Transverse colon (tissue), 4 donors: ENCODE results near the gene ZYG11A. TPM values are rescaled to one million over a fixed set of nuclear protein-coding genes. Genes with fewer than 3 reads are reported as not detected.
"Not testable (repeated sequence)": the region's sequence is repeated elsewhere in the genome, so short reads cannot be mapped to it uniquely, and the experiment has no call there.

ENCODE experiments used
- DNase-seq: peaks from one replicate; pipeline ENCODE4 v3.0.0-alpha.2; 2019
- H3K27ac ChIP-seq, 4 donors: fragments of 200-600 bp; sonication (generic); 2 replicates each; pipeline ENCODE4 v1.5.1; 2016 to 2018; ENCODE audit warnings: inconsistent platforms in 4 of 4
- H3K27me3 ChIP-seq: fragments of 200-600 bp; sonication (generic); 2 replicates; pipeline ENCODE4 v1.5.1; 2017; ENCODE audit warnings: inconsistent platforms
- H3K36me3 ChIP-seq, 4 donors: fragments of 200-600 bp; sonication (generic); 2 replicates each; pipeline ENCODE4 v1.5.1; 2017 to 2019; ENCODE audit warnings: inconsistent platforms in 4 of 4
- H3K4me1 ChIP-seq, 4 donors: fragments of 200-600 bp; sonication (generic); 2 replicates each; pipeline ENCODE4 v1.5.1; 2017 to 2020; ENCODE audit warnings: inconsistent platforms in 4 of 4
- H3K4me3 ChIP-seq, 4 donors: fragments of 200-600 bp; sonication (generic); 1 replicate in 1 of 4; 2 replicates in 3 of 4; pipeline versions ENCODE4 v1.5.1 to v1.6.1; 2017 to 2019; ENCODE audit warnings: inconsistent platforms in 4 of 4
- H3K9me3 ChIP-seq, 2 donors: fragments of 200-600 bp; sonication (generic); 2 replicates each; pipeline ENCODE4 v1.5.1; 2017 to 2019; ENCODE audit warnings: inconsistent platforms in 2 of 2
- EP300 ChIP-seq: sonication (generic); formaldehyde crosslinking; IDR thresholded peaks from one replicate; pipeline ENCODE4 v1.6.1; 2017; ENCODE audit warnings: antibody characterized with exemption, low read depth
- POLR2A ChIP-seq: fragments of 450-650 bp; IDR thresholded peaks from one replicate; pipeline ENCODE4 v1.6.1; 2016; ENCODE audit warnings: antibody characterized with exemption, mild to moderate bottlenecking, moderate library complexity
- POLR2AphosphoS5 ChIP-seq, 3 donors: sonication (generic); formaldehyde crosslinking; IDR thresholded peaks; one replicate each; pipeline ENCODE4 v1.6.1; 2016; ENCODE audit warnings: antibody characterized with exemption in 3 of 3
- WGBS, 2 donors: methylation state at CpG; one replicate each; pipeline ENCODE4 v1.1.5; 2018; ENCODE audit warnings: low coverage in 1 of 2; 5-methylcytosine and 5-hydroxymethylcytosine counted together
- in situ Hi-C, 4 donors: fragments of 200-750 bp; cut with MboI; loops; one replicate each; pipeline versions ENCODE4 v1.15.0 to v1.15.1; 2017; ENCODE audit warnings: low sequenced_read_pairs in 3 of 4, low pct_ligation_motif_present in 1 of 4, low pct_unique_long_range_greater_than_20kb in 1 of 4
- intact Hi-C: fragments of 100-400 bp; cut with DNase I; formaldehyde crosslinking; loops from one replicate; pipeline ENCODE4 v1.15.1; 2023; ENCODE audit warnings: low total_unique reads
- total RNA-seq, 4 donors: library from RNA; depleted of rRNA; stranded (reverse); fragments of >200 nt; gene quantifications; one replicate each; pipeline ENCODE4 v1.1.0, GENCODE V29; 2016
- TF ChIP-seq, protein P1 (sequence below), 5 experiments: fragments of 200-600 bp in 3 of 5; fragments of 450-650 bp in 2 of 5; sonication (generic) in 3 of 5; IDR thresholded peaks; 1 replicate in 2 of 5; 2 replicates in 3 of 5; pipeline ENCODE4 v1.5.1; 2016 to 2017; ENCODE audit warnings: antibody characterized with exemption in 5 of 5, inconsistent platforms in 3 of 5, mild to moderate bottlenecking in 2 of 5, moderate library complexity in 1 of 5

The ZYG11A gene
- total RNA-seq, 4 donors from 2014 or later, result 0.32 TPM; not detected in 3

GRCh38 chr1:52857443-52857842, 14.9 kb downstream of the ZYG11A start:
- no peak overlapping the region for H3K27ac ChIP-seq
- TF ChIP-seq POLR2AphosphoS5 (IDR thresholded peaks at IDR 0.05), result no peak
- TF ChIP-seq, protein P1, sequence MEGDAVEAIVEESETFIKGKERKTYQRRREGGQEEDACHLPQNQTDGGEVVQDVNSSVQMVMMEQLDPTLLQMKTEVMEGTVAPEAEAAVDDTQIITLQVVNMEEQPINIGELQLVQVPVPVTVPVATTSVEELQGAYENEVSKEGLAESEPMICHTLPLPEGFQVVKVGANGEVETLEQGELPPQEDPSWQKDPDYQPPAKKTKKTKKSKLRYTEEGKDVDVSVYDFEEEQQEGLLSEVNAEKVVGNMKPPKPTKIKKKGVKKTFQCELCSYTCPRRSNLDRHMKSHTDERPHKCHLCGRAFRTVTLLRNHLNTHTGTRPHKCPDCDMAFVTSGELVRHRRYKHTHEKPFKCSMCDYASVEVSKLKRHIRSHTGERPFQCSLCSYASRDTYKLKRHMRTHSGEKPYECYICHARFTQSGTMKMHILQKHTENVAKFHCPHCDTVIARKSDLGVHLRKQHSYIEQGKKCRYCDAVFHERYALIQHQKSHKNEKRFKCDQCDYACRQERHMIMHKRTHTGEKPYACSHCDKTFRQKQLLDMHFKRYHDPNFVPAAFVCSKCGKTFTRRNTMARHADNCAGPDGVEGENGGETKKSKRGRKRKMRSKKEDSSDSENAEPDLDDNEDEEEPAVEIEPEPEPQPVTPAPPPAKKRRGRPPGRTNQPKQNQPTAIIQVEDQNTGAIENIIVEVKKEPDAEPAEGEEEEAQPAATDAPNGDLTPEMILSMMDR (IDR thresholded peaks at IDR 0.05), result no peak
- no peak for TF ChIP-seq POLR2A
- no peak for TF ChIP-seq EP300
- H3K36me3 ChIP-seq, result no peaks in the 10 kb centered on the region
- in situ Hi-C loops (no loop called here), intact Hi-C loops (no loop called here)
- H3K4me3 ChIP-seq, result no peak overlapping the region
- H3K9me3 ChIP-seq, result no peaks in the 10 kb centered on the region
- H3K27me3 ChIP-seq, result no peaks in the 10 kb centered on the region
- 57 to 75% methylated on average over 4 of the region's 4 CpGs for WGBS, 2 donors
- H3K4me1 ChIP-seq, result no peaks in the 10 kb centered on the region
- no peak for DNase-seq

DNA sequence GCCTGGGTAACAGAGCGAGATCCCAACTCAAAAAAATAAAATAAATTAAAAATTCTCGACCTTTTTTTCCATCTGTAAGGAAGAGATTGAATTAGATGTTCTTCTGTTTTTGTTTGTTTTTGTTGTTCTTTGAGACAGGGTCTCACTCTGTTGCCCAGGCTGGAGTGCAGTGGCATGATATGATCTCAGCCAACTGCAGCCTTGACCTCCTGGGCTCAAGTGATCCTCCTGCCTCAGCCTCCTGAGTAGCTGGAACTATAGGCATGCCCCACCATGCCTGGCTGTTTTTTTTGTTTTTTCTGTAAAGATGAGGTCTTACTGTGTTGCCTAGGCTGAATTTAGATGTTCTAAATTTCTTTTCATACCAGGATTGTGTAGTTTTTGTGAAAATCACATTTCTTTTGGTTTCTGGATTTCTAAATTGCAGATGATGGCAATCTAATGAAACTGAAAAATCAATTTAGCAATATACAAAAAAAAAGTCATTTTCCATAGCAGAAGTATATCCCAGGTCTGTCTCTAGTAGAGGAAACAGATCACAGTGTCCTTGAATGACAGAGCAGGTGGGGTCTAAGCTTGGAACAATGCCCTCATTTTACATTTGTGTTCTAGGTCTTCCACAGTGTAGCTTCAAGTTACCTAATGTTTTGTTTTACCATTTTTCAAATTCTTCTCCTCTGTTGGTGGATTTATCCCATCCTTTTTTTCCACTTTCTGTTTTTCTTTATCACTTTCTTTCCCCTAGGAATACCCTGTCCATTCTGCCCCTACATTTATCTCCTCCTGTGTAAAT, 20.3 kb downstream of the ZYG11A start:
- 70 to 88% methylated on average over 2 of the region's 2 CpGs for WGBS, 2 donors
- no peak for TF ChIP-seq POLR2AphosphoS5 (IDR thresholded peaks at IDR 0.05)
- TF ChIP-seq, protein P1 (IDR thresholded peaks at IDR 0.05), result no peak
- TF ChIP-seq POLR2A, result no peak
- TF ChIP-seq EP300, result no peak
- intact Hi-C loops (no loop called here), in situ Hi-C loops (no loop called here)
- Histone ChIP-seq H3K27me3 (no peaks in the 10 kb centered on the region), H3K9me3 (no peaks in the 10 kb centered on the region), H3K4me1 (peaks cover 0 to 7% (median 0%) of the 10 kb centered on the region in 4 donors), H3K36me3 (no peaks in the 10 kb centered on the region), H3K27ac (no peak overlapping the region), H3K4me3 (no peak overlapping the region)
- DNase-seq, result no peak

GRCh38 chr1:52867087-52867863, 24.7 kb downstream of the ZYG11A start:
- no peak for TF ChIP-seq POLR2A
- TF ChIP-seq POLR2AphosphoS5 (IDR thresholded peaks at IDR 0.05), result no peak
- TF ChIP-seq, protein P1 (IDR thresholded peaks at IDR 0.05), result no peak
- no peak for TF ChIP-seq EP300
- in situ Hi-C loops, result no loop called here
- Histone ChIP-seq H3K27ac (no peak overlapping the region), H3K27me3 (no peaks in the 10 kb centered on the region), H3K9me3 (no peaks in the 10 kb centered on the region), H3K36me3 (no peaks in the 10 kb centered on the region), H3K4me1 (peaks cover 0 to 7% (median 0%) of the 10 kb centered on the region in 4 donors), H3K4me3 (no peak overlapping the region)
- intact Hi-C loops, result no loop called here
- 28 to 56% methylated on average over 2 of the region's 2 CpGs for WGBS, 2 donors
- no peak for DNase-seq

GRCh38 chr1:52869727-52870126, 27.2 kb downstream of the ZYG11A start:
- H3K4me3 ChIP-seq, H3K9me3 ChIP-seq, DNase-seq, H3K27me3 ChIP-seq, H3K27ac ChIP-seq, H3K36me3 ChIP-seq, in situ Hi-C loops, H3K4me1 ChIP-seq: not testable (repeated sequence)
- intact Hi-C loops, result loop anchor here (5.0 kb wide), 1 partner anchor 197 kb away; no protein-coding TSS in a partner anchor
- WGBS, 2 donors, result 98% methylated on average over 9 of the region's 29 CpGs; no CpG with 5 or more reads in 1 of the 2 donors
